ENCODE data around the gene TSTD2. TPM values are rescaled to one million over a fixed set of nuclear protein-coding genes. Genes with fewer than 3 reads are reported as not detected.

TSTD2 gene
- polyA plus RNA-seq, 1 donor from 2014 or later = 50.0 TPM

GRCh38 chr9:97660847-97661246, 27.7 kb upstream of the TSTD2 start:
- no peak overlapping the region for H3K27ac ChIP-seq (ENCODE audit: low read length)
- H3F3A ChIP-seq (ENCODE audit: insufficient read depth, low read length, poor library complexity, severe bottlenecking) = no peaks in the 10 kb centered on the region

GRCh38 chr9:97660340-97660739, 27.2 kb upstream of the TSTD2 start:
- TF ChIP-seq RAD21 (conservative IDR thresholded peaks at IDR 0.05) (no peak), REST (IDR thresholded peaks at IDR 0.05; ENCODE audit: borderline replicate concordance) (no peak), EP300 (conservative IDR thresholded peaks at IDR 0.05; ENCODE audit: poor library complexity, severe bottlenecking) (no peak), POLR2AphosphoS5 (IDR thresholded peaks at IDR 0.05) (no peak), MXI1 (conservative IDR thresholded peaks at IDR 0.05; ENCODE audit: poor library complexity, severe bottlenecking) (no peak), EZH2 (IDR thresholded peaks at IDR 0.05; ENCODE audit: borderline replicate concordance, insufficient read depth, low read length, poor library complexity, severe bottlenecking) (no peak)

More at GRCh38 chr9:97660847-97661246, 27.7 kb upstream of the TSTD2 start:
- Histone ChIP-seq H4K20me1 (ENCODE audit: insufficient read depth) (no peaks in the 10 kb centered on the region), H2AFZ (ENCODE audit: low read depth, low read length) (no peak overlapping the region), H3K4me2 (ENCODE audit: low read length) (no peak overlapping the region), H3K9me3 (ENCODE audit: low read length) (no peaks in the 10 kb centered on the region), H3K79me2 (replicated peaks; ENCODE audit: insufficient read depth, low read length) (no peaks in the 10 kb centered on the region), H3K9ac (ENCODE audit: low read length) (no peak overlapping the region), H3K27me3 (ENCODE audit: insufficient read depth, low read depth, low read length) (no peaks in the 10 kb centered on the region), H3K4me3 (ENCODE audit: low read length) (no peak overlapping the region), H3K36me3 (ENCODE audit: insufficient read depth, low read length) (peaks cover 39% of the 10 kb centered on the region), H3K9me2 (ENCODE audit: insufficient read depth, low read length) (no peaks in the 10 kb centered on the region)
- TF ChIP-seq TAF1 (IDR thresholded peaks at IDR 0.05; ENCODE audit: low read depth) (no peak), POLR2AphosphoS5 (IDR thresholded peaks at IDR 0.05) (no peak), EP300 (conservative IDR thresholded peaks at IDR 0.05; ENCODE audit: poor library complexity, severe bottlenecking) (no peak), RAD21 (conservative IDR thresholded peaks at IDR 0.05) (no peak), EZH2 (IDR thresholded peaks at IDR 0.05; ENCODE audit: borderline replicate concordance, insufficient read depth, low read length, poor library complexity, severe bottlenecking) (no peak), SMC3 (conservative IDR thresholded peaks at IDR 0.05; ENCODE audit: poor library complexity) (no peak), REST (IDR thresholded peaks at IDR 0.05; ENCODE audit: borderline replicate concordance) (no peak), MXI1 (conservative IDR thresholded peaks at IDR 0.05; ENCODE audit: poor library complexity, severe bottlenecking) (no peak), CTCF (IDR thresholded peaks at IDR 0.05; ENCODE audit: poor library complexity, severe bottlenecking) (no peak)

More at GRCh38 chr9:97660340-97660739, 27.2 kb upstream of the TSTD2 start:
- no peaks in the 10 kb centered on the region for H3K9me3 ChIP-seq (ENCODE audit: low read length)
- H3K36me3 ChIP-seq (ENCODE audit: insufficient read depth, low read length) = peaks cover 42% of the 10 kb centered on the region
- H3K79me2 ChIP-seq (replicated peaks; ENCODE audit: insufficient read depth, low read length) = no peaks in the 10 kb centered on the region
- H3K27me3 ChIP-seq (ENCODE audit: insufficient read depth, low read depth, low read length) = no peaks in the 10 kb centered on the region
- H3K9ac ChIP-seq (ENCODE audit: low read length) = no peak overlapping the region
- H3K27ac ChIP-seq (ENCODE audit: low read length) = no peak overlapping the region
- no peaks in the 10 kb centered on the region for H3K9me2 ChIP-seq (ENCODE audit: insufficient read depth, low read length)
- H3F3A ChIP-seq (ENCODE audit: insufficient read depth, low read length, poor library complexity, severe bottlenecking) = no peaks in the 10 kb centered on the region
- H2AFZ ChIP-seq (ENCODE audit: low read depth, low read length) = no peak overlapping the region
- H3K4me2 ChIP-seq (ENCODE audit: low read length) = no peak overlapping the region
- no peak overlapping the region for H3K4me3 ChIP-seq (ENCODE audit: low read length)
- H4K20me1 ChIP-seq (ENCODE audit: insufficient read depth) = no peaks in the 10 kb centered on the region

Measured in neural cell (in vitro differentiated cells).